Left kidney (tissue), 2 donors: ENCODE measurements around the gene CDC23. TPM values are rescaled to one million over a fixed set of nuclear protein-coding genes. Genes with fewer than 3 reads are reported as not detected.
A peak's percentile ranks its signal among the peaks of the same experiment; 100 is the strongest.
"Not testable (repeated sequence)": the region's sequence is repeated elsewhere in the genome, so short reads cannot be mapped to it uniquely, and the experiment has no call there.

Experiments
- DNase-seq: peaks from one replicate; pipeline ENCODE4 v3.0.0-alpha.2; 2013
- polyA plus RNA-seq: library from polyadenylated mRNA; unstranded; fragments of 120-200 nt; gene quantifications from one replicate; pipeline ENCODE4 v1.2.1, GENCODE V29; 2013; ENCODE audit not compliant: insufficient read length

Gene CDC23
- polyA plus RNA-seq, 1 donor = 73.4 TPM

DNA sequence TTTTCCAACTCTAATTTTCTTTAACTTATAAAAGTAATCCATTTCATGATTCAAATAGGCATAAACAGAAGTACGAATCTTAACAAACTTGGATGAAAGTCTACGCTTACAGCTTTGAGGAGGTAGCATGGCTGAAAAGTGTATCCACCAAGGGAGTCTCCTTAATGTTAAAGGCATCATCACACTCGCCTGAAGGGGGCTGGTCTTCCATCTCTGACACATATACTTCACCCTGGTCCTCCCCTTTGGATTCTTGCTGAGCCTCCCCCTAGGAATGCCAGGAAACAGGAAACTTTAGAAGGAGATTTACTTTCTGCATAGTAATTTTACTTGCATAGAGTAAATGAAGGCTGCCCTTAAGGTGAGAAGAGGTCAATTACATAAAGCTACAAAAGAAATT, 63.6 kb downstream of the CDC23 start:
- DNase-seq = no peak

GRCh38 chr5:138148811-138149210, 64.3 kb downstream of the CDC23 start:
- DNase-seq = no peak

DNA sequence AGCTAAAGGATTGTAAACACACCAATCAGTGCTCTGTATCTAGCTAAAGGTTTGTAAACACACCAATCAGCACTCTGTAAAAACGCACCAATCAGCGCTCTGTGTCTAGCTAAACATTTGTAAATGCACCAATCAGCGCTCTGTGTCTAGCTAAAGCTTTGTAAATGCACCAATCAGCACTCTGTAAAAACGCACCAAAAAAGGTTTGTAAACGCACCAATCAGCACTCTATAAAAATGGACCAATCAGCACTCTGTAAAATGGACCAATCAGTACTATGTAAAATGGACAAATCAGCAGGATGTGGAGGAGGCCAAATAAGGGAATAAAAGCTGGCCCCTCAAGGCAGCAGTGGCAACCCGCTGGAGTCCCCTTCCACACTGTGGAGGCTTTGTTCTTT, 69.5 kb downstream of the CDC23 start:
- not testable (repeated sequence) for DNase-seq

DNA sequence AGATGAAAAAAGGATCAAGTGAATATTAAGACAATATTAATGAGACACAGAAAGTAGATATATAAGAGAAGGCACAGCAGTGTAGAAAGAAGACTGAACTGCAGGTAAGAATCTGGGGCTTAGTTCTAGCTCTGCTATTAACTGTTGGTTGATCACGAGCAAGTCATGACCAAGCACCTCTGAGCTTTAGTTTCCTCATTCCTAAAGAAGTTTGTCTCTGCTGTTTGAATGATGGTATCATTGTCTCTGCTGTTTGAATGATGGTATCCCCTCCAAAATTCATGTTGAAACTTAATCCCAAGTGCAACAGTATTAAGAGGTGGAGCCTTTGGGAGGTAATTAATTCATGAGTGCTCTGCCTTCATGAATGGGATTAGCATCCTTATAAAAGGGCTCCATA, 71.4 kb downstream of the CDC23 start:
- DNase-seq = no peak

- no peak for DNase-seq
Measured at GRCh38 chr5:138140268-138140667, 72.9 kb downstream of the CDC23 start.

DNA sequence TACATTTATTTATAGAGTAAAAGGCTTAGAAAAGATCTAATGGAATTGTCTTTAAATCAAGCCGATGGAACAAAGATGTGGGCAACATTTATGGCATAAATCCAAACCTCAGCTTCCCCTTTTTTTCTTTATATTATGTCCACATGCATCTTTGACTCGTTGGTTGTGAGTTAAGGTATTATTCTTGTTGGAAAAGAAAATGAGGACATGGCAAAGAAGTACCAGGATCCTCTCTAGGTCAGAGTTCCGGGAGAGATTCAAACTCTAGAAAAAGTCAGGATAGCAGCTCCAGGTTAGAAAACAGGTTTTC, 73.4 kb downstream of the CDC23 start:
- DNase-seq = no peak

- peak; percentile 78 for DNase-seq
Measured at GRCh38 chr5:138138949-138139780, 74.0 kb downstream of the CDC23 start, which contains the start of gene NME5. NME5 (minus strand) TSS chr5:138139428; CDS start chr5:138138780, 648 bp downstream.

Other genes starting within 250 kb of the CDC23 start
- 68.3 TPM for gene FAM13B, start 180.2 kb downstream of the CDC23 start, polyA plus RNA-seq
- gene WNT8A, start 129.3 kb downstream of the CDC23 start, polyA plus RNA-seq = 0.15 TPM
- gene NME5, start 73.9 kb downstream of the CDC23 start, polyA plus RNA-seq = 31.8 TPM
- gene BRD8, start 34.7 kb downstream of the CDC23 start, polyA plus RNA-seq = 228 TPM
- gene KIF20A, start 34.2 kb downstream of the CDC23 start, polyA plus RNA-seq = 61.8 TPM
- gene GFRA3, start 61.3 kb upstream of the CDC23 start, polyA plus RNA-seq = 3.2 TPM
- 11.7 TPM for gene CDC25C, start 118.5 kb upstream of the CDC23 start, polyA plus RNA-seq
- 35.2 TPM for gene FAM53C, start 124.9 kb upstream of the CDC23 start, polyA plus RNA-seq
- gene KDM3B, start 139.4 kb upstream of the CDC23 start, polyA plus RNA-seq = 116 TPM
- 10.1 TPM for gene REEP2, start 225.7 kb upstream of the CDC23 start, polyA plus RNA-seq